K562 (cell line): ENCODE measurements around the gene PTPN14. TPM values are rescaled to one million over a fixed set of nuclear protein-coding genes. Genes with fewer than 3 reads are reported as not detected.

ENCODE experiments used
- BRCA1 ChIP-seq, 2 experiments: fragments of 450-650 bp in 1 of 2; sonication (generic) in 1 of 2; formaldehyde crosslinking in 1 of 2; IDR thresholded peaks; 2 replicates each; pipeline versions ENCODE4 v1.5.0 to v1.6.1; 2017 to 2020; ENCODE audit warnings: mild to moderate bottlenecking in 1 of 2, missing genetic modification reagents in 1 of 2
- RBM17 ChIP-seq: fragments of 200-400 bp; formaldehyde crosslinking; IDR thresholded peaks from 2 replicates; pipeline ENCODE4 v1.6.1; 2017; ENCODE audit warnings: low read depth, mild to moderate bottlenecking, low read length, borderline replicate concordance
- ZNF436 ChIP-seq: fragments of 250-450, 450-650 bp; sonication (Bioruptor Pico); formaldehyde crosslinking; IDR thresholded peaks from 2 replicates; pipeline ENCODE4 v1.7.0; 2020; ENCODE audit warnings: mild to moderate bottlenecking
- ZSCAN29 ChIP-seq: fragments of 450-650 bp; IDR thresholded peaks from 2 replicates; pipeline ENCODE4 v1.6.1; 2017
- polyA plus RNA-seq, 8 experiments: library from polyadenylated mRNA; depleted of rRNA in 4 of 8; stranded (reverse) in 5 of 8; unstranded in 3 of 8; fragments of >200 nt; fragmentation: Nextera tagmentation in 2 of 8; fragmentation: Illumina TruSeq in 1 of 8; extraction: Ambion mirVana in 2 of 8; extraction: Trizol in 1 of 8; gene quantifications; 2 replicates each; pipeline versions ENCODE4 v1.2.1 to v1.2.3, GENCODE V29; 2011 to 2014; ENCODE audit warnings: inconsistent platforms in 1 of 8, missing spikeins in 1 of 8
- total RNA-seq, 7 experiments: library from RNA; depleted of rRNA in 6 of 7; stranded (reverse); fragments of >200 nt in 6 of 7; fragmentation: Illumina TruSeq in 2 of 7; extraction: Trizol in 2 of 7; gene quantifications; 2 replicates each; pipeline versions ENCODE4 v1.2.1 to v1.2.3, GENCODE V29; 2011 to 2021; ENCODE audit warnings: low replicate concordance in 1 of 7
- TF ChIP-seq, protein P1 (sequence below): fragments of 250-450 bp; sonication (Bioruptor Pico); IDR thresholded peaks from 2 replicates; pipeline ENCODE4 v1.5.0; 2022; ENCODE audit warnings: mild to moderate bottlenecking
- TF ChIP-seq, protein P2 (sequence below): IDR thresholded peaks from 2 replicates; pipeline ENCODE4 v1.6.1; 2016; ENCODE audit warnings: missing genetic modification characterization, missing compliant biosample characterization
- TF ChIP-seq, protein P3 (sequence below): fragments of 250-450 bp; sonication (Bioruptor Pico); IDR thresholded peaks from 2 replicates; pipeline ENCODE4 v1.4.0; 2020; ENCODE audit warnings: borderline replicate concordance

The PTPN14 gene
- total and polyA plus RNA-seq, 9 of the 15 experiments (the other 6 are each of a cell fraction or from before 2014, with no cell fraction given) = 0.01 to 0.29 (median 0.04) TPM; not detected in 6

DNA sequence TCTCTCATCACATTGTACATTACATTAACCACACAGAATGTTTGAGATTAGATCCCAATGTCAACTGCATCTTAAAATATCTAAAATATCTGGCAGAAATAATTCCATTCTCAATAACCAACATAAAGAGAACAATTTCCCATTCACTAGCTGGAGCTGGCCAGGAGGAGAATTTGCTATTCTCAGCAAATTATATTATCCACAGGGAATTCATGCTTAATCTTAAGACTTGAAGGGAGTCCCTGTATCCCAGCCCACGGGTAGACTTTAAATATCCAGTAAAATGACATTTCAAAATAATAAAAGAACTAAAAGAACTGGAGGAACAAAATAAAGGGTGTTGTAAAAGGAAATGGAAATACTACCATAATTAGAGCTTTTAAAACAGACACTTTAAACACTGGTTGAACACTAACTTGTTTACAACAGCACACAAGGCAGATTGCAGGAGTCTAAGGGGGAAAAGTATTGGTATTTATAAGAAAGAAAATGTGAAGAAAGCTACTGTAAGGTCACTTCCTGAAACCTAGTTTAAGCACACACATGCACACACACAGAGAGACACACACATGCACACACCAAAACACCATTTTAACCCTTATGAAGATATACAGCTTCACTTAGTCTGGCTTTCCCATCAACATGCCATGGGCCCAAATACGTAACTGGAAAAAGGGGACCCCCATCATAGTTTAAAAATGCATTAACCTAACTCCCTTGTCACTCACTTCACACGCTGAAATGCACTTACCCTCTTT, 107.0 kb downstream of the PTPN14 start (continued):
- TF ChIP-seq, protein P1, sequence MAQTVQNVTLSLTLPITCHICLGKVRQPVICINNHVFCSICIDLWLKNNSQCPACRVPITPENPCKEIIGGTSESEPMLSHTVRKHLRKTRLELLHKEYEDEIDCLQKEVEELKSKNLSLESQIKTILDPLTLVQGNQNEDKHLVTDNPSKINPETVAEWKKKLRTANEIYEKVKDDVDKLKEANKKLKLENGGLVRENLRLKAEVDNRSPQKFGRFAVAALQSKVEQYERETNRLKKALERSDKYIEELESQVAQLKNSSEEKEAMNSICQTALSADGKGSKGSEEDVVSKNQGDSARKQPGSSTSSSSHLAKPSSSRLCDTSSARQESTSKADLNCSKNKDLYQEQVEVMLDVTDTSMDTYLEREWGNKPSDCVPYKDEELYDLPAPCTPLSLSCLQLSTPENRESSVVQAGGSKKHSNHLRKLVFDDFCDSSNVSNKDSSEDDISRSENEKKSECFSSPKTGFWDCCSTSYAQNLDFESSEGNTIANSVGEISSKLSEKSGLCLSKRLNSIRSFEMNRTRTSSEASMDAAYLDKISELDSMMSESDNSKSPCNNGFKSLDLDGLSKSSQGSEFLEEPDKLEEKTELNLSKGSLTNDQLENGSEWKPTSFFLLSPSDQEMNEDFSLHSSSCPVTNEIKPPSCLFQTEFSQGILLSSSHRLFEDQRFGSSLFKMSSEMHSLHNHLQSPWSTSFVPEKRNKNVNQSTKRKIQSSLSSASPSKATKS (CRISPR knock-in tag) = no peak
- no peak for TF ChIP-seq ZSCAN29
- TF ChIP-seq, protein P2, sequence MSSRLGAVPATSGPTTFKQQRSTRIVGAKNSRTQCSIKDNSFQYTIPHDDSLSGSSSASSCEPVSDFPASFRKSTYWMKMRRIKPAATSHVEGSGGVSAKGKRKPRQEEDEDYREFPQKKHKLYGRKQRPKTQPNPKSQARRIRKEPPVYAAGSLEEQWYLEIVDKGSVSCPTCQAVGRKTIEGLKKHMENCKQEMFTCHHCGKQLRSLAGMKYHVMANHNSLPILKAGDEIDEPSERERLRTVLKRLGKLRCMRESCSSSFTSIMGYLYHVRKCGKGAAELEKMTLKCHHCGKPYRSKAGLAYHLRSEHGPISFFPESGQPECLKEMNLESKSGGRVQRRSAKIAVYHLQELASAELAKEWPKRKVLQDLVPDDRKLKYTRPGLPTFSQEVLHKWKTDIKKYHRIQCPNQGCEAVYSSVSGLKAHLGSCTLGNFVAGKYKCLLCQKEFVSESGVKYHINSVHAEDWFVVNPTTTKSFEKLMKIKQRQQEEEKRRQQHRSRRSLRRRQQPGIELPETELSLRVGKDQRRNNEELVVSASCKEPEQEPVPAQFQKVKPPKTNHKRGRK = no peak
- TF ChIP-seq ZNF436 (CRISPR knock-in tag) = no peak
- no peak for TF ChIP-seq RBM17
- TF ChIP-seq, protein P3, sequence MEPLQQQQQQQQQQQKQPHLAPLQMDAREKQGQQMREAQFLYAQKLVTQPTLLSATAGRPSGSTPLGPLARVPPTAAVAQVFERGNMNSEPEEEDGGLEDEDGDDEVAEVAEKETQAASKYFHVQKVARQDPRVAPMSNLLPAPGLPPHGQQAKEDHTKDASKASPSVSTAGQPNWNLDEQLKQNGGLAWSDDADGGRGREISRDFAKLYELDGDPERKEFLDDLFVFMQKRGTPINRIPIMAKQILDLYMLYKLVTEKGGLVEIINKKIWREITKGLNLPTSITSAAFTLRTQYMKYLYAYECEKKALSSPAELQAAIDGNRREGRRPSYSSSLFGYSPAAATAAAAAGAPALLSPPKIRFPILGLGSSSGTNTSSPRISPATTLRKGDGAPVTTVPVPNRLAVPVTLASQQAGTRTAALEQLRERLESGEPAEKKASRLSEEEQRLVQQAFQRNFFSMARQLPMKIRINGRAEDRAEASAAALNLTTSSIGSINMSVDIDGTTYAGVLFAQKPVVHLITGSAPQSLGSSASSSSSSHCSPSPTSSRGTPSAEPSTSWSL (CRISPR knock-in tag) = no peak
- TF ChIP-seq BRCA1 (IDR thresholded peaks at IDR 0.05) = no peak
- TF ChIP-seq BRCA1 (CRISPR knock-in tag; IDR thresholded peaks at IDR 0.05) = no peak
